DMS153 treated with DMSO at 0.1 percent for 48 hours (cell line): ENCODE measurements around the gene AFF3.
"Not testable (repeated sequence)": the region's sequence is repeated elsewhere in the genome, so short reads cannot be mapped to it uniquely, and the experiment has no call there.

Experiments used
- DNase-seq: peaks from one replicate; lab custom pipeline; 2025; ENCODE audit not compliant: unreplicated experiment; lab: John Stamatoyannopoulos, UW

AFF3 gene

DNA sequence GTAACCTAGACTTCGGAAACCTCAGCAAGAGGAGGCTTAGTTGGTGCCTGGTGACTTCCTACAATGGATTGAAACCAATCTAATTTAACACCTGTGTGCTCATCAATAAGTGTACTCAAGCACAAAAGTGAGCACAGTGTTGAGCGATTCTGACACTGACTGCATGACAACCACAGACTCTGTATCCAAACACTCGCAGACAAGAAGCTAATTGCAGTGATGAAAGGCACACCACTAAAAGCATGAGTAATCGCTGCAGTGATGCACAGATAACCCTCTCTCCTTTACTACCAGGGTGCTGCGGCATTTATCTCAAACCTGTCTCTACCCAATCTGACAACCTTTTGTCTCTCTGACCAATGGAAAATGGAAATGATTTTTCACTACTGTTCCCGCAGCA is 168.1 kb downstream of the AFF3 start:
- DNase-seq: no peak

DNA sequence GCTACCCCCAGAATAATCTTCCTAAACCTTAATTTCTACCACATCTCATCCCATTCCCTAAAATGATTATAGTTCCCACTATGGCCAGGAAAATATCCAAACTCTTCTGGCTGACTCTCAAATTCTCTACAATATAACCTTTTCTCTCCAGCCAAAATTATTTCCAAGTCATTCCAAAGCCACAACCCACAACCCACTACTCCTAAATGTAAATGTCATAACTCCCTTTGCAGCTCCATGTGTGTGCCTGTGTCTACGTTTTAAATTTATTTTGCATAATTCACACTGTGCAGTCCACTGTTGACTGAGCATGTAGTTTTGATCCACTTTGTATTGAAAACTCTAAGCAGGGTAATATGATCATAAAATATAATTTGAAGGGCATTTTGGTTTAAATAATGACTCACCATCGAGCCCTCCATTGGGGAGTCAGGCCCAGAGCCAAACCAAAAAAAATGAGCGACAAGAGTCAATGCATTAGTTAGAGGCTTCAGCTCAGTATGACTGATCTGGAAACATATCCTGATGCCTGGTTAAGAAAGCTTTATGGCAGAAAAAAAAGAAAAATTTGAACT is 171.0 kb downstream of the AFF3 start:
- no peak for DNase-seq

DNA sequence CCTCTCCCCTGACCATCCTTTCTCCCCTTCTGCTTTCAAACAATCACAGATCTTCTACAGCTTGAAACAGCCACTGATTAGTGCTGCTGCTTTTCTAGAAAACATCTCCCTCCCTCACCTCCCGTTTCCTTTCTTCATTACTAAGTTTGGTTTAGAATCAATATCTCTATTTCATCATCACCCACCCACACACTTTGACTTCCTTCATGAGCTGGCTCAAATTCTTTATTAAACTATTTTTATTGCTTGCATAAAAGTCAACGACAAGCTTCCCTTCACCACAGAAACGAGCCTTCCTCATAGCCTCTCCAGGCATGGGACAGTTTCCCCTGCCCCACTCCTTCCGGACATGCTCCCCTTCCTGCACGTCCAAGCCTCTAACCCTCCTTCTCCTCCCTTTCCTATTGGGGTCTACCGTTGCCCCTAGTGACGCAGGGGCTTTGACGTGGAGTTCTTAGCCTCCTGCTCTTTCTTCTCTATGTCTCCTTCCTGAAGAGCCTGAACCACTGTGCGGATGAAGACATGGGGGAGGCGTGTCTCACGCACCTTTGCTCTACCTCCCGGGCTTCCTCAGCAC is 172.0 kb downstream of the AFF3 start:
- DNase-seq: no peak

DNA sequence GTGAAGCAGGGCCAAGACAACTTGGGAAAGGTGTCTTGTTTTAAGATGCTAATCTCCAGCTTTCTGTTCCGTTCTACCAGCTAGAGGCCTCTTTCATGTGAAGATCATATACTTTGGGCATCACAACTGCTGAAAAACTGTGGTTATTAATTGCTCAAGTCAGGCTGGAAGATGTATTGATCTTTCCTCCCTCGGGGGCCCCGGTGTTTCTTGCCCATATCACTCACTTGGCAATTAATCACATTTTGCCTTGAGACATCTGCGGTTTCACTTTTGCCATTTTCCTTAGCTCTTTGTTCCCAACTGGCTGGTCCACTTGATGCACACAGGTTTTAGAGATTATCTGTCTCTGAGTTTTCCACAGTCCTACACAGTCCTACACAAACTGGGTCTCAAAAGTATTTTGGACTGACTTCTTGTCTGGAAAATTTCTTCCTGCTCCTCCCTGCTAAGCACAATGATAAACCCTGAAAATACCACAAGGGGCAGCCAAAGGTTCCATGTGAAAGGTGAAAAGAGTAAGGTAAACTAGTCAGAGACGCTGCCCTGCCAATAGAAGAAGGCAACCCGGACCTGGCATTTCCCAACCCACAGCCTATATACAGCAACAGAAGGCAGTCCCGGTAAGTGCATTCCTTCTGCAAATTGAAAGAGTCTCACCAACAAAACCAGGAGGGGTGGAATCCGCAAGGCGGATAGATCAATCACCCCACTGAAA is 181.0 kb downstream of the AFF3 start:
- DNase-seq: no peak

DNA sequence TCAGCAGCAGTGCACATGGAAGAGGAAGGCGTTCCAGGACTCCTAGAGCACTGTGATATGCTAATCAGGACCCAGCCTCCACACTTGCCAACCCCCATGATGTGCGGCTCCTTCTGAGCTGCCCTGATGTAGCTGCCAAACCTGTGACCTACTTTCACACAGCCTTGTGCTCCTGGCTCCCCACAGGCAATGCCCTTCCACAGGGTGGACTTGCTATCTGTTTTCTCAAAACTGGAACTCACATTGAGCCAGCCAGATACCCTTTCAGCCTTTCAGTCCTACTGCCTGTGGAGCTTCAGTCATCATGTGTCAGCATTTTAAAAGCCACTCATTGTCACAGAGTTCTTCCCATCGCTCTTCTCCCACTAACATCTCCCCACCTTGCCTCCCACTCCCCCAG is 181.6 kb downstream of the AFF3 start:
- no peak for DNase-seq

DNA sequence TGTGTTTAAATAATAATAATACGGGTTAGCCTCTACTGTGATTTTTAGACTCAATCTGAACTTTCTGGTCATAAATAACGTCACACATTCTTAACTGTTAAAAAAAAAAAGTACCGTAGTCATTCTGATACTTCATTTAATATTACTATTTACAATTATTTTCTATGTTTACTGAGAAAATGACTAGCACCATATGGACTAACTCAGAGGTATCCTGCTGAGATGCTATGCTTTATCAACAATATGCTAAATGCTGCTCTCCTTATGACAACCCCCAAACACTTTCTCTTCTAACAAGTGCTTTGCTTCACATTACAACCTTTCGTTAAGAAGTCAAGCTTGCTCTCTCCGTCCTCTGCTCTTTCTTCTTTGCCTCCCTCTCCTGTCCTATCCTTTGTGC is 182.1 kb downstream of the AFF3 start:
- DNase-seq: no peak

DNA sequence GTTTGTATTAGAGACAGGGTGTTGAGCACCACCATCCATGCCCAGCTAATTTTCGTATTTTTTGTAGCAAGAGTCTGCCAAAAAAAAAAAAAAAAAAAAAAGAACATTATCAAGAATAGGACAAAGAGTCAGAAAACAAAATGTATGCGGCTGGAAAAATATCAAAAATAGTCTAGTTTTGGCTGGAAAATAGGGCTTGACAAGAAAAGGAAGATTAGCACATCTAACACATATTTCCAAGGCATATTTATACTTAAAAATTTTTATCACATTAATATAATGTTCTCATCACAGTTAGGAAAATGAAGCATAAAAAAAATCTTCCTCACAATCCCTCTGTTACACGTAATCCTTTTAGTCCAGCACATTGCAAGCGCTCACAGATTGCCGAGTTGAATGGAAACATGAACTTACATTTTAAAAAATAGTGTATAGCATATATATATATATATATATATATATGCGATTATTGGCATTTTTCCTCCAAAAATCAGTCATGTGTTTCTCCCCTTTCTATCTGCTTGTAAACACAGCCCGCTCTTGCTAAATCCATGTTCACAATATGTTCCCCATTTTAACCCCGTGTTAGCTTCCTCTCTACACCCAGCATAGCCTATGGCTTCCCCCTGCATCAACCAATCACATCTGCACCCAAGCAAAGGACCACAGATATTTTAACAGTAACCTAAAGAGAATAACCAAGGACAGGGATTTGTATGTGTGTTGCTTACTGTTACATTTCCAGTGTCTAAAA is 183.0 kb downstream of the AFF3 start:
- no peak for DNase-seq

DNA sequence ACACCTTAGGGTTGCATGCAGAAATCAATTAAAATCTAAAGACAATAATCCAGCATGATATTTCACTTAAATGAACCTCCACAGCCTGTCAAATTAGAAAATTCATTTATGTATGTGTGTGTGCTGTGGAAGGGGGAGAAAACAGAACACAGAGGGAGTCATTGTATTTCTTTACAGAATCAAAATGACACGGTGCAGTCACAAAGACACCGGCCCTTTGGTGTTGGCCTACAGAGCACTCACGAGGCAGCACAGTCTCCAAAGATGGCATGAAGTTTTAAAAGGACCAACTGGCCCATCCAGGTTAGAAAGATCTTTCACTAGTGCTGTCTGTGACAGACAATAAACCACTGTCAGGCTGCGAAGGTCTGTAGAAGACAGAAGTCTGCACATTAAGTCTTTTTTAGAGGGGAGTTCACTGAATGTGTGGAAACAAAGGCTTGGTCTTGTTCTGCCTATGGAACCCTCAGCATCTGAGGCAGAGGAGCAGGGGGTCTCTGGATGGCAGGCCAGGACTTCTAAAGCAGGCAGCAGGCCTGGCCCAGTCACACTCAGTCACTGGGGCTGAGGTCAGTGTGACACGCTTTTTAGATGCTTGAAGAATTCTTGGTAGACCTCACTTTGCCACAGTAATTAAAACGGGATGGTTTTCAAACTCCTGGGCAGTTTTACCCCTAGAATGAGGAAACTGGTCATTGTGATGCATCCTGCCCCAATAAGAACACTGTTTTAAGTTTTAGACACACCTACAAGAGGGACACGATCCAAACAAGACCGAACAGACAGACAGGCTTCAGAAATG is 184.9 kb downstream of the AFF3 start:
- DNase-seq: no peak

DNA sequence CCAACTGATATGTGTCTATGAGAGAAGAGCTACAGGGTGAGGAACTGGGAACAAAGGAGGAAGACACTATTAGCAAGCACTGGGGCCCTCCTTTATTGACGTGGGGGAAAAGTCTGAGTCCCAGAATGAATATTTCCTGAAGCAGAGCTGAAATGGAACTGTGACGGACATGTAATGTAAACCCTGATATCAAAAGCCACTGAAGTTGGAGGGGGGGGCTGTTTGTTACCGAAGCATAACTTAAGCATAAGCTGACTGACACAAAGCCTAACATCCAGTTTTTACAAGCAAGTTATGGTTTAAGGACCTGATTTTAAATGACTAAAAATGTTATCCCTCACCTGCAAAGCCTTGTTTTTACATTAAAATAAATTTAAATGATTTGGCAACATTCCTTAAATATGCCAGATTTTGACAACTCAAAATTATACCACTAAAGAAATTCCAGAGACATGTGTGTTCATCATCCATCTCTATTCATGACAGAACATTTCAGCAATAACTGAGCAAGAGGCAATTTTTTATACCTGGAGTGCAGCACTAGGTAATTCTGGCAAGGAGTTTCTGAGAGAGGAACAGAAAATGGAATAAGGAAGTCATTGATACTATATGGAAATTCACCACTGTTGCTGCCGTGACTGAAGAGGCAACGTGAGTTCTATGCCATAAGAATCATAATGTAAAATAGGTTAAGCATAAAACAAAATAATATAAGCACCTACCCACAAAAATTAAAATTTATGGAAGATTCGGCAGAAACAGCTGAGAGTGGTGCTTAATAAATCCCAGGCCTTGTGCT is 186.0 kb downstream of the AFF3 start:
- no peak for DNase-seq

DNA sequence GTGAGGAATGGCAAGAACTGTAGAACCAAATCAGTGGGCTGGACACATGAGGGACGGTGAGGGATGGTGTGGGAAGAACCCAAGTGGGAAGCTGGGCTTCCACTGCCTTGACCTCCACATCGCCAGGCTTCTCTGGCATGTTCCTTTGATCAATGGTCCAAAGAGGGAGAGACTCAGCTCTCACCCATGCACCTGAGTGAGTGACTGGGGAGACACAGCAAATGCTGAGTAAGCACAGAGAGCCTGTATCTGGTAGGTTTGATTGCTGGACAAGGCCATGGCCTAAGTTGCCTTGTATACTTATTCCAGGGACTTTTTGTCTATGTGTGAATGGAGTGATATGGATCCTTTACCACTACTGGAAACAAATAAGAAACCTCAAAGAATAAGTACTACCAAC is 188.6 kb downstream of the AFF3 start:
- DNase-seq: no peak

DNA sequence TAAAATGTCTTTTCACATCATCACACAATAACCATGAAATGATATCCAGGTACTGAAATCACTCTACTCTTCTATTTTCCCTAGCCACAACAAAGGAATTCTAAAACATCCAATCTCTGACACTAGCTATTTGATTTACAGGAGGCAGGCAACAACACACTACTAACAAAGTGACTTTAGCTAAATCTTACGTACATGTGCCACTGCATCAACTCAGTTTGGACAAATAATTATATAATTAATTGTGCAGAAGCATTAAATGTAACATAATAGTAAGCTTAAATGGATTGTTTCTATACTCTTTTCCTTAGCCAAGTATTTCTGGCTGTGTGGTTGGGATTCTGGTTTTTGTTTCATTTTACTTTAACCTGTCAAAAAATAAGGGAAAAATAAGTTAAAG is 192.4 kb downstream of the AFF3 start:
- no peak for DNase-seq

DNA sequence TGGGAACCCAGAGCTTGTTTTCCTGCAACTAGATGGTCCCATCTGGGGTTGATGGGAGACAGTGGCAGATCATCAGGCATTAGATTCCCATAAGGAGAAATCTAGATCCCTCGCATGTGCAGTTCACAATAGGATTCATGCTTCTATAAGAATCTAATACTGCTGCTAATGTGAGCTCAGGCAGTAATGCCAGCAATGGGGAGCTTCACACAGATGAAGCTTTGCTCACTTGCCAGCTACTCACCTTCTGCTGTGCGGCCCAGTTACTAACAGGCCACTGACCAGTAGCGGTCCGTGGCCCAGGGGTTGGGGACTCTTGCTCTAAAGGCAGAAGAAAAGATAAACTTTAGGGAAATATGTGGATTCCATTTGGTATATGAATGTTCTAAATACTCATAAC is 192.9 kb downstream of the AFF3 start:
- DNase-seq: no peak

DNA sequence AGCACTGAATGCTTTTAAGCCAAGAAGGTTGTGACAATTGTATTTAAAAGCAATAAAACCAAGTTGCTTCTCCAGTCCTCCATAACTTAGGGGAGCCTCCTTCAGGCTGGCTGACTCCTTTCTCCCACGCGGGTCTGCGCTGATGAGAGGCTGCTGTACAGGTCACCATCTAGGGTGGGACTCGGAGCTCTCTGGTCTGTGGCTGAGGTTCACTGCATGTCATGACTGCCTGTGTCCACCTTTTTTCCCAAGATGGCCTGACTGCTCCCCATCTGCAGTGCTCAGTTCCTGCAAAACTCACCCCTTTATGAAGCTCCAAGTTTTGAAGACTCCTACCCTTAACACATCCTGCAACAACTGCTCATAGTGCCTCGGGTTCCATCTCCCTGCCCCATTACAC is 194.4 kb downstream of the AFF3 start:
- no peak for DNase-seq

DNA sequence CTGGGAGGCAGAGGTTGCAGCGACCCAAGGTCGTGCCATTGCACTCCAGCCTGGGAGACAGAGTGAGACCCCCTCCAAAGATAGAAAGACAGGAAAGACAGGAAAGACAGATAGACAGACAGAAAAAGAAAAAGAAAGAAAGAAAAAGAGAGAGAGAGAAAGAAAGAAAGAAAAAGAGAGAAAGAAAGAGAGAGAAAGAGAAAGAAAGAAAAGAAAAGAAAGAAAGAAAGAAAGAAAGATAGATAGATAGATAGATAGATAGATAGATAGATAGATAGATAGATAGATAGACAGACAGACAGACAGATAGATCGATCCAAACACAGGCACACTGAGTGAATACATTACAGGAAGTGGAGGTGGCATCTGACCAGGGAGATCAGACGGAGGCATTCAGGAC is 195.0 kb downstream of the AFF3 start:
- not testable (repeated sequence) for DNase-seq

DNA sequence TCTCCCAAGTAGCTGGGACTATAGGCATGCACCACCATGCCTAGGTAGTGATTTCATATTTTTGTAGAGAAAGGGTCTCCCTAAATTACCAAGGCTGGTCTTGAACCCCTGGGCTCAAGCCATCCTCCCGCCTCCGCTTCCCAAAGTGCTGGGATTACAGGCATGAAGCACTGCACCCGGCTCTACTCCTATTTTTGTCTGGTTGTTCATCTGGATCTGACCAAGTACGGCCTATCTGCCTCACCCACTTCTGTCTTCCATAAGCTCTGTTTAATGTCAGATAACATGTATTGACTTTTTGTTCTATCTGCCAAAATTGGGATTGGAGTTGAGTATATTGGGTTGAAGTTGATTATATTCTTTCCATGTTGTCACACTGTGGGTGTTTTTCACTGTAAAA is 198.4 kb downstream of the AFF3 start:
- DNase-seq: no peak

DNA sequence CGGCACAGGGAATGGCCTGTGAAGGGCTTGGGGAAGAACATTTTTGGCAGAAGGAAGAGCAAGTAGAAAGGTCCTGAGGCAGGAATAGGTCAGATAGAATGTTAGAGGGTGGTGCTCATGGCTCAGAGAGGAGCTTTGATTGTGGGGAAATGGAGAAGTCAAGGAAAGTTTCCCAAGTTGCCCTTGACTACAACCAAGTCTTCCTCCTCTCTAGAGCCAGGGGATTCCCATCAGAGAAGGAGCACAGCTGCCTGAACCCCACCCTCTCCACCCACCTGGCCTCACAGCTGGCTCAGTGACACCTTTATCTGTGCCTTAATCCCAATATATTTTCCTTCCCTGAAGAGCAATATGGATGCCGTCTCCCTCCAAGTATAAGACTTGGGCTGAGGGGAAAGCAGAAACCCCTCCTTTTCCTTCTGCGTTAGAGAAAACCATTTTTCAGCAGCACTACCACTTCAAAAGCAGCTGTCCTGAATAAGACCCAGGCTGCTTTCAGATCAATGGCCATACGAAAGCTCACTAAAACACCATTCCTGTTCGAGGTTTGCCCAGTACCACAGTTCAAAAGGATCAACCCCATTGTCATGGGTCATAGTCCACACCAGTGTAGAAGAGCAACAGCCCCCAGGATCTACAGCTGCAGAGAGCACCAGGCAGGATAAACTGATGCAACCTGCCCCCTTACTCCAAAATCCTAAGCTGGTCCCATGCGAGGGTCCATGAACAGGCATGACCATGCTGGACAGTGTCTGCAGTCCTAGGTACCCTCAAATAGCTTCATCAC is 199.6 kb downstream of the AFF3 start:
- DNase-seq: no peak

DNA sequence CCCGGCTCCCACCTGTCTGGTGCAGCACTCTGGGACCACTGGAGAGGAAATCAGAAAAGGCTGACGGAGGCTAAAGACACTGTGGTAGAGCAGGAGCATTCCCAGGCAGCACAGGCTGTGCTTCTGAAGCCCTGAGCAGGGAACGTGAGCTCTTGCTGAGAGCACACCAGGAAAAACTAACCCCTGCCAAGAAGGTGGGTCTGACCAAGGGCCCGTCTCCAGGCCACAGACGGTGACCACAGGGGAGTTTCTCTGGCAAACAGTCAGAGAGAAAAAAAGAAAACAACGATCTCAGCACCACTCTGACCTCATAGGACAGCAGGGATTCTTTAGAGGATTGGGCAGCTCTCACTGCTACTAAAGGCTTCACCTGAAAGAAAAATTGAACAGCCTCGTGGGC is 201.4 kb downstream of the AFF3 start:
- no peak for DNase-seq

DNA sequence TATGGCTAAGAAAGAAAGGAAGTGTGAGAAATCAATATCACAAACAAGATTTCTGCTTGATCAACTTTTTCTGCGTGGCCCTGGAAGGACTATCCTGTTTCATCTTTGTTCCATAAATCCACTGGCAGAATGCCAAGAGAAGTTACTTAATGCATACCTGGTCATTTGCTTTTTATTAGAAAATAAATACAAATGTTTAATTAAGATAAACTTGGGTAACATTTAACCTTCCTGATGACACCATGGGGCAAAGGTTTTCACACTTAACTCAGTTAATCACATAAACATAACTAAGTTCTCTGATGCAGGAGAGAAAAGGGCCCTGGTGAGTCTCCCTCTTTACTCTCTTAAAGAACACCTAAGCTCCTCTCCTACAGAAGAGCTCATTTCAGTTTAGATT is 203.3 kb downstream of the AFF3 start:
- no peak for DNase-seq

DNA sequence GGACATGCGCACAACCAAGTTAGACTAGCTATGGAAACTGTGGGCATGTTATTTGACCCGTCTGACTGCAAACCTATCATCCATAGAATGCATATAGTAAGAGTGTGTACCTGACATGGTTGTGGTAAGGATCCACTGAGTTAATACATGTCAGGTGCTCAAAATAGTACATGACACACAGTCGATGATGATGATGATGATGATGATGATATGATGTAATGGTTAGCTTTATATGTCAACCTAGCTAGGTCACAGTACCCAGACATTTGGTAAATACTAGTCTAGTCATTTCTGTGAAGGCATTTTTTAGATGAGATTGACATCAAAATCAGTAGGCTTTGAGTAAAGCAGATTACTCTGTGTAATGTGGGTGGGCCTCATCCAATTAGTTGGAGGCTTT is 204.1 kb downstream of the AFF3 start:
- DNase-seq: no peak

DNA sequence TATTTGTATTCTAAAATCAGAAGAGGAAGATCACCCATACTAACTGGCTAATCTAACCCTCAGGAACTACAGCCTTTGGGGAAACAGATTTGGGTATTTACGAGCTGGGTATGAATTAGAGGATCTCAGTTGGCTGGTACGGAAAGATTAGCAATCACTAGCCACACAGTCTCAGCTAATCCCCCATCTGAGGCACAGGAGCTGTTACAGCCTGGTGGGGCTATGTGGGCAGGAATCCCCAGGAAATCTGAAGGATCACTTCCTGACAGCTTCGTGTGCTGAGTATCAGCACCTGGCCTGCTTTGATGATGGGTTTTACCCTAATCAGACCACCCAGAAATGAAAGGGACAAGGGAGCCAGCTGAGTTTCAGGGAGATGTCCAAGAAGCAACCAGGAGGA is 206.3 kb downstream of the AFF3 start:
- DNase-seq: no peak
